ENCODE results near the gene SDK2.

The SDK2 gene

DNA sequence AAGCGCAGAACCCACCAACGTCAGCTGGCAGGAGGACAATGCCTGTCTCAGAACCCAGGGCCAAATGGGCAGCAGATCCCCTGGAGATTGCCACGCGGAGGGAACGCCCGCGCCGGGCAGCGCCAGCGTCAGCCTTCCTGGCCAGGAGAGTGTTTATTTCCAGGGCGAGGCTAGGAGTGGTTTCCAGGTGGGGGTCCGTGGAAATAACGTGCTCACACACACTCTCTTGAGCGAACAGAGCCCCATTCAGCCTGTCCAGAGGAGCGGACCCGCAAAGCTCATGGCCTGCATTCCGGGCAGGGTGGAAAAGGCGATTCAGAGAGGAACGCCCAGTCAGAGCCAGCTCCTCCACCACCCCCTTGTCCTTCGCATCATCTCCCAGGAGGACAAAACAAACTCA, 40.3 kb downstream of the SDK2 start:
- DNase-seq (ENCODE audit: insufficient read length, low spot score): no peak
- FAIRE-seq: no peak
- TF ChIP-seq, protein P1, sequence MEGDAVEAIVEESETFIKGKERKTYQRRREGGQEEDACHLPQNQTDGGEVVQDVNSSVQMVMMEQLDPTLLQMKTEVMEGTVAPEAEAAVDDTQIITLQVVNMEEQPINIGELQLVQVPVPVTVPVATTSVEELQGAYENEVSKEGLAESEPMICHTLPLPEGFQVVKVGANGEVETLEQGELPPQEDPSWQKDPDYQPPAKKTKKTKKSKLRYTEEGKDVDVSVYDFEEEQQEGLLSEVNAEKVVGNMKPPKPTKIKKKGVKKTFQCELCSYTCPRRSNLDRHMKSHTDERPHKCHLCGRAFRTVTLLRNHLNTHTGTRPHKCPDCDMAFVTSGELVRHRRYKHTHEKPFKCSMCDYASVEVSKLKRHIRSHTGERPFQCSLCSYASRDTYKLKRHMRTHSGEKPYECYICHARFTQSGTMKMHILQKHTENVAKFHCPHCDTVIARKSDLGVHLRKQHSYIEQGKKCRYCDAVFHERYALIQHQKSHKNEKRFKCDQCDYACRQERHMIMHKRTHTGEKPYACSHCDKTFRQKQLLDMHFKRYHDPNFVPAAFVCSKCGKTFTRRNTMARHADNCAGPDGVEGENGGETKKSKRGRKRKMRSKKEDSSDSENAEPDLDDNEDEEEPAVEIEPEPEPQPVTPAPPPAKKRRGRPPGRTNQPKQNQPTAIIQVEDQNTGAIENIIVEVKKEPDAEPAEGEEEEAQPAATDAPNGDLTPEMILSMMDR (IDR thresholded peaks at IDR 0.05; ENCODE audit: insufficient read depth, missing control alignments): no peak

DNA sequence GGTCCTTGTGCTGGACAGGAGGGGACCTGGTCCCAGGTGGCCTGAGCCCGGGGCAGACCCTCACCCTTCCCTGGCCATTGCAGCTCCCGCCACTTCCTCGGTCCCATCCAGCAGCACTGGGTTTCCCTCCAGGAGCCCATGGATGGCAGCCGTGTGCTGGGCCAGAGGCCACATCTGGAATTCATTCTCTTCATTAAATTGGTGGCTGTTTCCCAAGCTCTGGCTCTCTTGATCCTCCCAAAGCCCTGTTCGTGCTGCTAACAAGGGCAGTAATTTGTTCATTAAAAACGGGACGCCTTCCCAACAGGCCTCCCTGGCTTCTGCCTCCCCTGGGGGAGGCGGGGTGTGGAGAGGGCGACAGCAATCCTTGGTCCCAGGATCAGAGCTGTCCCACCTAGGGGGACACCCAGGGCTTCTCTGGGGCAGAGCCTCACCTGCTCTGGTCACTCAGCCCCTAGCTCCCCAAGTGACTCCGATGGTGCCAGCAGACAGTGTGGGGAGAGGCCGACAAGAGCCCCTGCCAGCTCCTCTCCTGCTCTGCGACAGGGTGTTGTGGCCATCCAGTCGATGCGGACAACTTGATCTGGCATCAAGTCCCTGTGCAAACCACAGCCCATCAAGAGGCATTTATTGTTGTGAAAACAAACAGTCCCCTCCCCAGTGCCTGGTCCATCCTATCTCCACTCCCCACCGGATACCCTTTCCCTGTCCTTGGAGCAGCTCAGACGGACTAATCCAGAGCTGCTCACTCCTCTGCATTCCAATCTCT, 44.0 kb downstream of the SDK2 start:
- TF ChIP-seq, protein P1 (IDR thresholded peaks at IDR 0.05; ENCODE audit: insufficient read depth, missing control alignments): no peak
- peak; percentile 43 for DNase-seq (ENCODE audit: insufficient read length, low spot score)
- FAIRE-seq: no peak

DNA sequence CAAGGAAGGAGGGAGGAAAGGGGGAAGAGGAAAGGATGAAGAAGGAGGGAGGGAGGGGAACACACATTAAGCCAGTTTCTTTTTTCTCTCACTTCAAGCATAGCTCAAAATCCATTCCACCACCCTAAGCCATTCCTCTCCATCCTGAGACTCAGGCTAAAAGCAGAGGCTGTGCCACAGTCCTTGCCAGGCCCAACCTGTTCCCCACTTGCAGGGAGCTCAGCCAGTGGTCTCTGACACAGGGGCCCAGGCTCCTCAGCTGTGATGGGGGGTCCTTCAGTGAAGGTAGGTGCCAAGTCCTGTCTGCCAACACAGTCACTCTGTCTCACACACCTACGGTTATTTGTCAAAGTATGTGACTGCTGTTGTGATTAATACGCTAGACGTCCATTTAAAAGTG, 44.6 kb downstream of the SDK2 start:
- FAIRE-seq (no peak), DNase-seq (ENCODE audit: insufficient read length, low spot score) (peak; percentile 13)
- TF ChIP-seq, protein P1 (IDR thresholded peaks at IDR 0.05; ENCODE audit: insufficient read depth, missing control alignments): no peak

DNA sequence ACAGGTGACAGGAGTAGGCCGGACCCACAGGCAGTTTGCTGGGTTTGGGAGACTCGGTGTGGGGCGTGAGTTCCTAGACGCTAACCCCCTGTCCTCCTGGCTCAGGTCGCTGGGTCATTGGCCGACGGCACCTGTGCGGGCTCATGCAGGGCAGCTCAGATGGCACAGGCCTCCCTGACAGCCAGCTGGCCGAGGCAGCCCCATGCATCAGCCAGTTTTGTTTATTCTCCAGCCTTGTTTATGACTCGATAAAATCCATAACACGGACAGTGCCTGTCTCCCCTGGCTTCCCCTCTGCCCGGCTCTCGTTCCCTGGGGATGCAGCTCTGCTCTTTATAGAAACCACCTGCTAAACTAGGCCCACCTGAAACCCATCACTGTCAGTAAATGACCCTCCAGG, 46.0 kb downstream of the SDK2 start:
- TF ChIP-seq, protein P1 (IDR thresholded peaks at IDR 0.05; ENCODE audit: insufficient read depth, missing control alignments): no peak
- FAIRE-seq (no peak), DNase-seq (ENCODE audit: insufficient read length, low spot score) (peak; percentile 13)

DNA sequence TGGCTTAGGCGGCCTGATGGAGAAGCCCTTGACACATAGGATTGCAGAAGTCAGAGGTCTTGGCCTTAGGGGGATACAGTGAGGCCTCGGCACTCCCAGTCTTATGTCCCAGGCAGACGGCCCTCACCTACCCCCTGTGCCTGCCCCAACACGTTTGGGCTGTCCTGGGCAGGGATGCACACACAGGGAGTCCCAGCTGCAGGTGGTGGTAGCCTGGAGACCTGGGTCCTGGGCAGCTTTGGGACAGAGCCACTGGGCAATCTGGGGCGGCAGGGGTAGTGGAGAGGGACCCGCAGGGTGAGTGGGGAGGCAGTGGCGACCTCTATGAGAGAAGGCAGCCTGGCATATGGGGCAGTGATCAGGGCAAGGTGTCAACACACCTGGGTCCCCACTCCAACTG, 48.3 kb downstream of the SDK2 start:
- FAIRE-seq (no peak), DNase-seq (ENCODE audit: insufficient read length, low spot score) (no peak)
- TF ChIP-seq, protein P1 (IDR thresholded peaks at IDR 0.05; ENCODE audit: insufficient read depth, missing control alignments): no peak

DNA sequence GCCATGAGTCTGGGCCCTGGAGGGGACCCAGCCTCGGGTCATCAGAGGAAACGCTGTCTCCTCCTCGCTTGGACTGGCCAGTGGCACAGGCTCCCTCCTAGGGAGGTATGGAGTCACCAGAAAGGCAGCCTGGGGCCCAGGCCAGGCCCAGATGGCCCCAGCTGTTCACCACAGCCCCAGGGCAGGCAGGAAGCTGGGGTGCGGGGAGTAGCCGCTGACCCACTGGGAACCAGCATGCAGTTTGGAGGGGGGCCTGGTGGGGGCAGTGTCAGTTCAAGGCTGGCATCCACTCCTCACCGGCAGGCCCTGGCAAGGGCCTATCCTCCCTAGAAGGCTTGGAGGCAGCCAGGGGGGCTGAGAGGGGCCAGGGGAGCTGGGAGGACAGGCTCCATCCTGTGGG, 48.8 kb downstream of the SDK2 start:
- TF ChIP-seq, protein P1 (IDR thresholded peaks at IDR 0.05; ENCODE audit: insufficient read depth, missing control alignments): peak; percentile 60
- FAIRE-seq (no peak), DNase-seq (ENCODE audit: insufficient read length, low spot score) (peak; percentile 86)

DNA sequence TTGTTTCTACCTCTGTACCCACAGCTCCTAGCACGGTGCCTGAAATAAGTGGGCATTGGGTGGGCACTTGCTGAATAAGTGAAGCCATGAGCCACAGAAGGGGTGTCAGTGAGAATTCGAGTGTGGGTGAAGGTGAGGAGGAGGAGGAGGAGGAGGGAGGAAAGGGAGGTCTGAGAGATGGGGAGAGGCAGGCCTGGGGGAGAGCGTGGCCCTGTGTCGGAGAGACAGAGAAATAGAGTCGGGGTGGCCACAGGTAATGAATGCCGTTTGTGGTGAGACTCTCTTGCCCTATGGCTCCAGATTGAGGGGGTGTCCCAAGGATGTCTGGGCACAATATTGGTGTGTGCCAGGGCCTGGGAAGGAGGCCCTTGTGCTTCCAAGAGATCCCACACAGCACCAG, 49.2 kb downstream of the SDK2 start:
- FAIRE-seq (no peak), DNase-seq (ENCODE audit: insufficient read length, low spot score) (no peak)
- TF ChIP-seq, protein P1 (IDR thresholded peaks at IDR 0.05; ENCODE audit: insufficient read depth, missing control alignments): no peak
